HUES48 (cell line): ENCODE data around the gene KATNBL1.
A peak's percentile ranks its signal among the peaks of the same experiment; 100 is the strongest.
"Not testable (repeated sequence)": the region's sequence is repeated elsewhere in the genome, so short reads cannot be mapped to it uniquely, and the experiment has no call there.

ENCODE experiments used
- H3K27ac ChIP-seq: one replicate; pipeline ENCODE4 v1.7.0; 2013; ENCODE audit warnings: low read depth, low read length, inconsistent platforms
- H3K27me3 ChIP-seq: 2 replicates; pipeline ENCODE4 v1.6.1; 2013; ENCODE audit warnings: mild to moderate bottlenecking, low read length; ENCODE audit not compliant: control insufficient read depth, insufficient read depth
- H3K36me3 ChIP-seq: 2 replicates; pipeline ENCODE4 v1.6.1; 2013; ENCODE audit warnings: low read length; ENCODE audit not compliant: control insufficient read depth, insufficient read depth
- H3K4me1 ChIP-seq: 2 replicates; pipeline ENCODE4 v1.6.1; 2013; ENCODE audit warnings: mild to moderate bottlenecking, low read length; ENCODE audit not compliant: control insufficient read depth, insufficient read depth
- H3K4me3 ChIP-seq: 2 replicates; pipeline ENCODE4 v1.5.1; 2013; ENCODE audit warnings: mild to moderate bottlenecking, low read depth, low read length
- H3K9ac ChIP-seq: 2 replicates; pipeline ENCODE4 v1.6.1; 2013; ENCODE audit warnings: mild to moderate bottlenecking, low read depth, low read length, moderate library complexity
- H3K9me3 ChIP-seq: 2 replicates; pipeline ENCODE4 v1.6.1; 2013; ENCODE audit warnings: low read length; ENCODE audit not compliant: control insufficient read depth, insufficient read depth

Gene KATNBL1

GRCh38 chr15:34193272-34193671 lies 16.6 kb downstream of the KATNBL1 start:
- not testable (repeated sequence) for H3K4me3 ChIP-seq, H3K27me3 ChIP-seq, H3K36me3 ChIP-seq, H3K27ac ChIP-seq, H3K4me1 ChIP-seq, H3K9me3 ChIP-seq, H3K9ac ChIP-seq

DNA sequence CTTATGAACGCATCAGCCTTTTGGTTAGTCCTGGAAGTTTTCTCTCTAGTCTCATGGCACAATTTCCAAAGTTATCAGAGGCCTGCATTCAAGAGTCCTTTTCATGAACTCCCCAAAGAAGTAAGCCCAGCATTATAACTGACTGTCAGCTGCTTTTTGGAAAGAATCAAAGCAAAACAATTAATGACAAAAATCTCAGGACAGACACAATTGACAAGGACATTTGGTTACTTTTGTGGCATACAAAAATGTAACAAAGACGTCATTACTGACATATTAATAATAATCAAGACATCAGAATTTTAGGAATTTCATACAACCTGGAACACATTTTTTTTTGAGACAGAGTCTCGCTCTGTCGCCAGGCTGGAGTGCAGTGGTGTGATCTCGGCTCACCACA lies 21.2 kb downstream of the KATNBL1 start:
- H3K4me1 ChIP-seq: no peaks in the 10 kb centered on the region
- no peaks in the 10 kb centered on the region for H3K27me3 ChIP-seq
- no peaks in the 10 kb centered on the region for H3K9me3 ChIP-seq

GRCh38 chr15:34185666-34186065 lies 24.2 kb downstream of the KATNBL1 start:
- Histone ChIP-seq H3K9me3 (no peaks in the 10 kb centered on the region), H3K4me3 (no peak overlapping the region), H3K27ac (no peak overlapping the region), H3K27me3 (no peaks in the 10 kb centered on the region), H3K36me3 (peaks cover 2% of the 10 kb centered on the region; the same call in 1 of the 2 replicates), H3K4me1 (peaks cover 8% of the 10 kb centered on the region; the same call in 1 of the 2 replicates), H3K9ac (no peak overlapping the region)

More for the DNA sequence above, 21.2 kb downstream of the KATNBL1 start:
- Histone ChIP-seq H3K9ac (no peak overlapping the region), H3K4me3 (no peak overlapping the region), H3K36me3 (peaks cover 2% of the 10 kb centered on the region; the same call in 1 of the 2 replicates), H3K27ac (no peak overlapping the region)

DNA sequence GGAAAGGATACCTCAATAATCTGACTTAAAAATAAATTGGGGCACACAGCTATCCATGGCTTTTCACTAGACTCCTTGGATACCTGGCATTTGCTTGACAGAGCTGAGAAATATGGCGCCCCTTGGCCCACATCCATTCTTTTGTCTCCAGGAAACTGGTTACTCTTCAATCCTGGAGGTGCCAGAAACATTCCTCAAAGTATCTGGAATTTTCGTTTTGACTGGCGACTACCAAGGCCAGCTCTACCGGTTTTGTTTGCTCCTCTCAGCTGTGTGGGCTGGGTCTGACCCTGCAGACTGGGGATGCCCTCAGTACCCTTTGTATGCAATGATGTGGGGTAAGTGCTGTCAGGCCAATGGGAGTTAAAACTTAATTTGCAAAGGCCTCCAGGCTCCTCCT lies 27.0 kb downstream of the KATNBL1 start:
- Histone ChIP-seq H3K27ac (peak overlapping the region; percentile 47), H3K9me3 (no peaks in the 10 kb centered on the region), H3K4me3 (no peak overlapping the region), H3K4me1 (peaks cover 8% of the 10 kb centered on the region; the same call in 1 of the 2 replicates), H3K9ac (no peak overlapping the region), H3K27me3 (no peaks in the 10 kb centered on the region), H3K36me3 (peaks cover 2% of the 10 kb centered on the region; the same call in 1 of the 2 replicates)

DNA sequence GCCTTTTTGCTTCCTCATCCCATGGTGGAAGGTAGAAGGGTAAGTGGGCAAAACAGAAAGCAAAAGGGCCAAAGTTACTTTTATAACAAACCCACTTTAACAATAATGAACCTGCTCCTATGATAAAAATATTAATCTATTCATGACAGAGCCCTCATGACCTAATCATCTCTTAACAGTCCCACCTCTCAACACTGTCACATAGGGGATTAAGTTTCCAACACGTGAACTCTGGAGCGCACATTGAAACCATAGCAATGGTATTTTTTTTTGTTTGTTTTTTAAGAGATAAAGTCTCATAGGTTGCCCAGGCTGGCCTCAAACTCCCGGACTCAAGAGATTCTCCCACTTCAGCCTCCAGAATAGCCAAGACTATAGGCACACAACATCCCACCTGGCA lies 30.7 kb downstream of the KATNBL1 start:
- H3K36me3 ChIP-seq: no peaks in the 10 kb centered on the region
- no peak overlapping the region for H3K9ac ChIP-seq
- H3K27ac ChIP-seq: no peak overlapping the region

GRCh38 chr15:34165987-34166573 lies 43.8 kb downstream of the KATNBL1 start:
- H3K9ac ChIP-seq, H3K27ac ChIP-seq, H3K27me3 ChIP-seq, H3K4me1 ChIP-seq, H3K4me3 ChIP-seq: not testable (repeated sequence)
- Histone ChIP-seq H3K36me3 (peaks cover 16% of the 10 kb centered on the region), H3K9me3 (peaks cover 18% of the 10 kb centered on the region)

More for the DNA sequence above, 30.7 kb downstream of the KATNBL1 start:
- Histone ChIP-seq H3K4me3 (no peak overlapping the region), H3K27me3 (no peaks in the 10 kb centered on the region), H3K9me3 (no peaks in the 10 kb centered on the region), H3K4me1 (peaks cover 8% of the 10 kb centered on the region; the same call in 1 of the 2 replicates)

DNA sequence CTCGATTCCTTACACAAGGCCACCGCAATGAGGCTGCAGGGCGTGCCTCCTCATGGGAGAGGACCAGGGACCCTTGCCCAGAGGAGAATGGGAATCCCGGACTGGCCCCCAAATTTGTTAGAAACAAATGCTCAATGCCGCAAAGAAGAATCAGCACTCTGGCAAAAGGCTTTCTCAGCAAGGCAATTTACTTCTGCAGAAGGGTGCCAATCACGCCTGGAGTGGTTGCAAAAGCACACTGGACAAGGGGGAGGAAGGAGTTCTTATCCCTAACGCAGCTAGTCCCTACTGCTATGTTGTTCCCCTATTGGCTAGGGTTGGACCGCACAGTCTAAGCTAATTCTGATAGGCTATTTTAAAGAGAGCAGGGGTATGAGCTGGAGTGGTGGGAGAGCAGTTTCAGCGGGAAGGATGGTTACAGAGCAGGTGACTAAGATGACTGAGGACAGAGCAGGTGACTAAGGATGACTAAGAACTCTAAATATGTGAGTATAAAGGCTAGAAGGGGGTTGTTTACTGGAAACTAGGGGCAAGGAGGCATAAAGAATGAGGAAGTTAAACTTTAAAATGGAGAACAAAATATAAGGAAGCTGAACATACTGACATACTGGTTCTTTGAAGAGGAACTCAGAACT lies 48.5 kb downstream of the KATNBL1 start:
- Histone ChIP-seq H3K9me3 (peaks cover 26% of the 10 kb centered on the region), H3K4me3 (no peak overlapping the region), H3K36me3 (peaks cover 27% of the 10 kb centered on the region), H3K9ac (no peak overlapping the region), H3K4me1 (no peaks in the 10 kb centered on the region), H3K27ac (no peak overlapping the region), H3K27me3 (no peaks in the 10 kb centered on the region)

GRCh38 chr15:34160735-34161134 lies 49.2 kb downstream of the KATNBL1 start:
- H3K4me3 ChIP-seq: no peak overlapping the region
- H3K36me3 ChIP-seq: peaks cover 27% of the 10 kb centered on the region
- no peaks in the 10 kb centered on the region for H3K4me1 ChIP-seq
- H3K27ac ChIP-seq: no peak overlapping the region
- peaks cover 29% of the 10 kb centered on the region for H3K9me3 ChIP-seq
- no peaks in the 10 kb centered on the region for H3K27me3 ChIP-seq
- H3K9ac ChIP-seq: no peak overlapping the region

GRCh38 chr15:34158355-34158754 lies 51.5 kb downstream of the KATNBL1 start:
- Histone ChIP-seq H3K9ac (no peak overlapping the region), H3K4me3 (no peak overlapping the region), H3K9me3 (peaks cover 47% of the 10 kb centered on the region), H3K27ac (no peak overlapping the region), H3K27me3 (no peaks in the 10 kb centered on the region), H3K36me3 (peaks cover 46% of the 10 kb centered on the region), H3K4me1 (no peaks in the 10 kb centered on the region)

- peaks cover 52% of the 10 kb centered on the region for H3K36me3 ChIP-seq
- no peak overlapping the region for H3K9ac ChIP-seq
- H3K27ac ChIP-seq: no peak overlapping the region
- H3K4me1 ChIP-seq: no peaks in the 10 kb centered on the region
- peaks cover 27% of the 10 kb centered on the region for H3K9me3 ChIP-seq
- no peaks in the 10 kb centered on the region for H3K27me3 ChIP-seq
- H3K4me3 ChIP-seq: no peak overlapping the region
Measured at GRCh38 chr15:34155859-34156258, 54.0 kb downstream of the KATNBL1 start.

GRCh38 chr15:34154725-34155204 lies 55.1 kb downstream of the KATNBL1 start:
- Histone ChIP-seq H3K9me3 (peaks cover 21% of the 10 kb centered on the region), H3K27me3 (no peaks in the 10 kb centered on the region), H3K27ac (no peak overlapping the region), H3K4me3 (no peak overlapping the region), H3K4me1 (no peaks in the 10 kb centered on the region), H3K36me3 (peaks cover 61% of the 10 kb centered on the region), H3K9ac (no peak overlapping the region)
